Spleen (tissue), 11 donors: ENCODE data around the gene SAMD14. TPM values are rescaled to one million over a fixed set of nuclear protein-coding genes. Genes with fewer than 3 reads are reported as not detected.

Experiments used
- DNase-seq: peaks from one replicate; pipeline ENCODE4 v3.0.0-alpha.2; 2020
- H3K27ac ChIP-seq, 8 donors: fragments of 200-600 bp; sonication (generic) in 7 of 8; 1 replicate in 4 of 8; 2 replicates in 4 of 8; pipeline versions ENCODE4 v1.5.0 to v1.8.0; 2016 to 2021; ENCODE audit warnings: inconsistent platforms in 4 of 8, mild to moderate bottlenecking in 4 of 8, moderate library complexity in 1 of 8
- H3K27me3 ChIP-seq, 7 donors: fragments of 200-600 bp; sonication (generic) in 6 of 7; replicated peaks in 1 of 7; 1 replicate in 4 of 7; 2 replicates in 3 of 7; pipeline versions ENCODE4 v1.5.0 to v1.8.0; 2016 to 2021; ENCODE audit warnings: inconsistent platforms in 3 of 7, mild to moderate bottlenecking in 1 of 7
- H3K36me3 ChIP-seq, 6 donors: fragments of 200-600 bp; sonication (generic) in 5 of 6; 1 replicate in 4 of 6; 2 replicates in 2 of 6; pipeline versions ENCODE4 v1.5.0 to v1.8.0; 2016 to 2021; ENCODE audit warnings: inconsistent platforms in 2 of 6
- H3K4me1 ChIP-seq, 6 donors: fragments of 200-600 bp; sonication (generic) in 5 of 6; 1 replicate in 3 of 6; 2 replicates in 3 of 6; pipeline versions ENCODE4 v1.5.0 to v1.8.0; 2016 to 2021; ENCODE audit warnings: inconsistent platforms in 3 of 6
- H3K4me3 ChIP-seq, 8 donors: fragments of 200-600 bp; sonication (generic) in 7 of 8; 1 replicate in 4 of 8; 2 replicates in 4 of 8; pipeline versions ENCODE4 v1.5.0 to v1.8.0; 2016 to 2021; ENCODE audit warnings: inconsistent platforms in 4 of 8, mild to moderate bottlenecking in 4 of 8, moderate library complexity in 2 of 8
- H3K9me3 ChIP-seq, 8 donors: fragments of 200-600 bp; sonication (generic) in 7 of 8; 1 replicate in 4 of 8; 2 replicates in 4 of 8; pipeline versions ENCODE4 v1.5.0 to v1.8.0; 2016 to 2021; ENCODE audit warnings: inconsistent platforms in 4 of 8
- CTCF ChIP-seq, 11 experiments: fragments of 200-600 bp in 7 of 11; fragments of 450-650 bp in 4 of 11; sonication (generic) in 4 of 11; IDR thresholded peaks in 8 of 11; conservative IDR thresholded peaks in 3 of 11; 1 replicate in 7 of 11; 2 replicates in 4 of 11; pipeline versions ENCODE4 v1.4.0 to v1.8.0; 2016 to 2021; ENCODE audit warnings: antibody characterized with exemption in 11 of 11, inconsistent platforms in 4 of 11, mild to moderate bottlenecking in 1 of 11
- POLR2A ChIP-seq, 3 donors: fragments of 450-650 bp; IDR thresholded peaks; one replicate each; pipeline ENCODE4 v1.5.1; 2017; ENCODE audit warnings: antibody characterized with exemption in 3 of 3, mild to moderate bottlenecking in 1 of 3
- POLR2AphosphoS5 ChIP-seq, 3 donors: sonication (generic); formaldehyde crosslinking; IDR thresholded peaks; one replicate each; pipeline ENCODE4 v1.5.1; 2017; ENCODE audit warnings: antibody characterized with exemption in 3 of 3
- whole genome bisulfite sequencing, 5 donors: extraction: QIAGEN DNeasy Blood & Tissue Kit in 3 of 5; methylation state at CpG; one replicate each; pipeline versions ENCODE4 v1.1.5 to v1.1.7; 2013 to 2018; 5-methylcytosine and 5-hydroxymethylcytosine counted together
- intact Hi-C: fragments of 100-400 bp; cut with DNase I; formaldehyde crosslinking; loops from one replicate; pipeline ENCODE4 v1.15.0; 2023; ENCODE audit warnings: low total_unique reads
- polyA plus RNA-seq, 3 donors: library from polyadenylated mRNA; stranded (reverse); fragments of 200-250 nt; gene quantifications; one replicate each; pipeline ENCODE4 v1.2.1, GENCODE V29; 2013
- total RNA-seq, 7 donors: library from RNA; depleted of rRNA in 3 of 7; stranded (reverse); fragments of >200 nt in 3 of 7; fragmentation: NEBNext Ultra II Directional in 4 of 7; extraction: Animal tissue kit (Norgen Biotek cat#: 25700) in 4 of 7; gene quantifications; one replicate each; pipeline versions ENCODE4 v1.1.0 to v1.2.1, GENCODE V29; 2016 to 2021
- donor health status: healthy with polysubstance abuse.
- donor health status: DM: no; HTN: no; CAD: no; lungs with moderate emphysema.
- donor health status: DM: no; HTN: no; CAD: no.
- donor health status: Bipolar disorder and iron deficiency.
- donor health status: healthy.
- donor health status: DM: no; HTN: no; CAD: no.
- donor health status: DM: yes; HTN: yes; CAD: no.

SAMD14 gene
- total and polyA plus RNA-seq, 10 donors = 1.1 to 7.5 (median 2.1) TPM

GRCh38 chr17:50137042-50137441 is 7.1 kb upstream of the SAMD14 start:
- H3K27ac ChIP-seq = no peak overlapping the region
- intact Hi-C loops = no loop called here
- no peaks in the 10 kb centered on the region for H3K9me3 ChIP-seq
- H3K4me1 ChIP-seq = peaks cover 22 to 62% (median 30%) of the 10 kb centered on the region in 6 donors
- 84 to 92% (median 89%) methylated on average over 3 to 4 of the region's 4 CpGs for WGBS, 5 donors
- no peak for TF ChIP-seq POLR2AphosphoS5 (IDR thresholded peaks at IDR 0.05)
- no peak for TF ChIP-seq CTCF (IDR thresholded peaks at IDR 0.05 in 8 of 11, conservative IDR thresholded peaks at IDR 0.05 in 3 of 11)
- TF ChIP-seq POLR2A (IDR thresholded peaks at IDR 0.05) = no peak
- DNase-seq = no peak
- H3K36me3 ChIP-seq = peaks cover 6 to 100% (median 83%) of the 10 kb centered on the region in 6 donors
- no peak overlapping the region for H3K4me3 ChIP-seq
- no peaks in the 10 kb centered on the region for H3K27me3 ChIP-seq

- Histone ChIP-seq H3K9me3 (no peaks in the 10 kb centered on the region), H3K27me3 (no peaks in the 10 kb centered on the region), H3K36me3 (peaks cover 6 to 91% (median 75%) of the 10 kb centered on the region in 6 donors), H3K27ac (no peak overlapping the region), H3K4me1 (peaks cover 14 to 57% (median 21%) of the 10 kb centered on the region in 6 donors), H3K4me3 (no peak overlapping the region)
- intact Hi-C loops = no loop called here
- no peak for TF ChIP-seq CTCF (IDR thresholded peaks at IDR 0.05 in 8 of 11, conservative IDR thresholded peaks at IDR 0.05 in 3 of 11)
- peak in 1 of 3 donors; percentile 4 for TF ChIP-seq POLR2AphosphoS5 (IDR thresholded peaks at IDR 0.05)
- WGBS, 5 donors = 92 to 97% (median 95%) methylated on average over 10 to 11 of the region's 11 CpGs
- DNase-seq = no peak
Observed at GRCh38 chr17:50136096-50136687, 6.2 kb upstream of the SAMD14 start.

GRCh38 chr17:50135316-50136095 is 5.5 kb upstream of the SAMD14 start:
- TF ChIP-seq POLR2A (IDR thresholded peaks at IDR 0.05) = no peak
- peak; percentile 4 to 36 (median 32) for TF ChIP-seq POLR2AphosphoS5 (IDR thresholded peaks at IDR 0.05)
- TF ChIP-seq CTCF (IDR thresholded peaks at IDR 0.05 in 8 of 11, conservative IDR thresholded peaks at IDR 0.05 in 3 of 11) = no peak
- no peak overlapping the region for H3K4me3 ChIP-seq
- H3K36me3 ChIP-seq = peaks cover 6 to 84% (median 68%) of the 10 kb centered on the region in 6 donors
- intact Hi-C loops = no loop called here
- H3K27ac ChIP-seq = no peak overlapping the region
- DNase-seq = no peak
- H3K27me3 ChIP-seq = peaks cover 0 to 6% (median 0%) of the 10 kb centered on the region in 7 donors
- peaks cover 9 to 57% (median 20%) of the 10 kb centered on the region in 6 donors for H3K4me1 ChIP-seq
- WGBS, 5 donors = 92 to 96% (median 93%) methylated on average over 15 to 16 of the region's 16 CpGs
- no peaks in the 10 kb centered on the region for H3K9me3 ChIP-seq
